ENCODE data around the gene PHF2.

DNA sequence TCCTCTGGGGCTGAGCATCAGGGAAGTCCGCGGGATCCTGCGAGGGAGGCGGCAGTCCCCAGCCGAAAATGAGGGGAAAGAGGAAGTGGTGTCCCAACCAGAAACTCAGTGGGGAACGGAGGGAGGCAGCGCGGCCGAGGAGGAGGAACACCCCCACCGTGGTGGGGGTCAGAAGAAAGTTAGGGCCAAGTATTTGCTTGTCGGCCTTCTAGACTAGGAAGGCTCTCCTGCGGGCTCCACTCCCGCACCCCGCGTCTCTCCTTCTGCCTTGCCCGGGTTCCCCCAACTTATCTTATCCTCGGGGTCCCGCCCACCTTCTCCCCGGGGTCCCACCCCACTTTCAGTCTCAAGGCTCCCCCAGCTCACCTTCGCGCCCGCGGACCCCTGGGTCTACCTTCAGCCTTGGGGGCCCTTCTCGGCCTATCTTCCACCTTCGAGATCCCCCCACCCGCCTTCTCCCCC is 557 bp upstream of the PHF2 start:
- TF ChIP-seq CTCF (IDR thresholded peaks at IDR 0.05; ENCODE audit: low read depth, low read length) (no peak), EZH2phosphoT487 (IDR thresholded peaks at IDR 0.05; ENCODE audit: low read depth) (no peak)

All from OCI-LY3 (cell line).